GM12878 (cell line): ENCODE measurements around the gene GSG1L2. TPM values are rescaled to one million over a fixed set of nuclear protein-coding genes. Genes with fewer than 3 reads are reported as not detected.

Experiments
- ATAC-seq: fragments of 200-7000 bp; cut with Tn5 transposase; 3 replicates; pipeline ENCODE4 v1.9.1; 2020; ENCODE audit warnings: mild to moderate bottlenecking, moderate library complexity
- BruUV-seq: library from RNA; stranded (reverse); fragments of 400-500 nt; replicated peaks from 2 replicates; lab custom pipeline; 2021; lab: Mats Ljungman, UMichigan
- CTCF ChIA-PET: fragments of 300-600 bp; sonication (Branson Sonifier 250); formaldehyde crosslinking; extraction: SDS; loops from one replicate; lab custom pipeline; 2021; ENCODE audit warnings: inconsistent platforms; lab: Yijun Ruan, JAX
- POLR2A ChIA-PET: fragments of 350-600 bp; formaldehyde crosslinking; extraction: SDS; loops from one replicate; lab custom pipeline; 2021; ENCODE audit warnings: inconsistent platforms; lab: Charles Lee
- RAD21 ChIA-PET: fragments of 300-600 bp; sonication (Branson Sonifier 250); formaldehyde crosslinking; loops from one replicate; lab custom pipeline; 2023; ENCODE audit warnings: antibody characterized with exemption; ENCODE audit not compliant: unreplicated experiment; lab: Charles Lee
- SMC1A ChIA-PET: fragments of 300-600 bp; sonication (Branson Sonifier 250); formaldehyde crosslinking; loops from one replicate; lab custom pipeline; 2023; ENCODE audit not compliant: unreplicated experiment, uncharacterized antibody; lab: Charles Lee
- DNase-seq: peaks from one replicate; pipeline ENCODE4 v3.0.0-alpha.2; 2011; ENCODE audit warnings: low read depth, low spot score
- FAIRE-seq: peaks from 3 replicates; lab custom pipeline; 2011; peaks lifted over from hg19 to GRCh38; lab: Jason Lieb, UNC
- H2AFZ ChIP-seq: 2 replicates; pipeline ENCODE4 v1.6.0; 2011; ENCODE audit warnings: low read depth, low read length, control low read depth; ENCODE audit not compliant: control insufficient read depth
- H3K27ac ChIP-seq: 2 replicates; pipeline ENCODE4 v1.5.1; 2011; ENCODE audit warnings: control low read depth; ENCODE audit not compliant: control insufficient read depth, insufficient read depth
- H3K27me3 ChIP-seq, 2 experiments: replicated peaks in 1 of 2; 2 replicates each; pipeline versions ENCODE4 v1.6.0 to v1.6.1; 2011; ENCODE audit warnings: low read length in 1 of 2; ENCODE audit not compliant: control insufficient read depth in 2 of 2, insufficient read depth in 2 of 2
- H3K36me3 ChIP-seq, 2 experiments: 2 replicates each; pipeline ENCODE4 v1.5.1; 2011; ENCODE audit warnings: low read length in 1 of 2; ENCODE audit not compliant: control insufficient read depth in 2 of 2, insufficient read depth in 2 of 2
- H3K4me1 ChIP-seq: 2 replicates; pipeline ENCODE4 v1.6.1; 2011; ENCODE audit warnings: mild to moderate bottlenecking, low read length, moderate library complexity, mixed read lengths; ENCODE audit not compliant: control insufficient read depth, insufficient read depth
- H3K4me2 ChIP-seq: 2 replicates; pipeline ENCODE4 v1.6.0; 2011; ENCODE audit warnings: control low read depth; ENCODE audit not compliant: control insufficient read depth, insufficient read depth
- H3K4me3 ChIP-seq: fragments of 200-600 bp; sonication (generic); 2 replicates; pipeline ENCODE4 v1.5.1; 2016
- H3K79me2 ChIP-seq: 2 replicates; pipeline ENCODE4 v1.6.0; 2011; ENCODE audit warnings: low read length; ENCODE audit not compliant: control insufficient read depth, insufficient read depth
- H3K9ac ChIP-seq: 2 replicates; pipeline ENCODE4 v1.8.0; 2011; ENCODE audit warnings: low read length, control low read depth, mixed read lengths; ENCODE audit not compliant: control insufficient read depth, insufficient read depth
- H3K9me3 ChIP-seq: replicated peaks from 3 replicates; pipeline ENCODE4 v1.5.1; 2011; ENCODE audit warnings: mild to moderate bottlenecking, low read length; ENCODE audit not compliant: control insufficient read depth, insufficient read depth
- H4K20me1 ChIP-seq: 2 replicates; pipeline ENCODE4 v1.6.0; 2011; ENCODE audit not compliant: control insufficient read depth, insufficient read depth
- NFYB ChIP-seq: IDR thresholded peaks from 2 replicates; pipeline ENCODE4 v1.6.1; 2011; ENCODE audit warnings: low read depth, mild to moderate bottlenecking, low read length, improper control_type of control experiment, moderate library complexity; ENCODE audit not compliant: insufficient read depth
- PKNOX1 ChIP-seq: fragments of 450-650 bp; IDR thresholded peaks from 2 replicates; pipeline ENCODE4 v1.6.1; 2016; ENCODE audit warnings: mild to moderate bottlenecking
- RAD21 ChIP-seq: IDR thresholded peaks from 2 replicates; pipeline ENCODE4 v1.6.1; 2011; ENCODE audit warnings: mild to moderate bottlenecking, low read depth, low read length, moderate library complexity; ENCODE audit not compliant: insufficient read depth
- RCOR1 ChIP-seq: conservative IDR thresholded peaks from 2 replicates; pipeline ENCODE4 v1.6.1; 2012; ENCODE audit warnings: low read depth, low read length, improper control_type of control experiment
- RELA ChIP-seq: fragments of 450-650 bp; IDR thresholded peaks from 2 replicates; pipeline ENCODE4 v1.8.0; 2014; ENCODE audit warnings: borderline replicate concordance; ENCODE audit not compliant: partially characterized antibody
- SMAD1 ChIP-seq: fragments of 450-650 bp; IDR thresholded peaks from 2 replicates; pipeline ENCODE4 v1.6.1; 2018; ENCODE audit warnings: mild to moderate bottlenecking, low read depth; ENCODE audit not compliant: partially characterized antibody
- TBL1XR1 ChIP-seq: IDR thresholded peaks from 2 replicates; pipeline ENCODE4 v1.6.1; 2012; ENCODE audit warnings: low read depth, low read length, improper control_type of control experiment
- TCF7 ChIP-seq: IDR thresholded peaks from 2 replicates; pipeline ENCODE4 v1.6.1; 2014; ENCODE audit warnings: antibody characterized with exemption, borderline replicate concordance
- ZNF24 ChIP-seq: fragments of 450-650 bp; IDR thresholded peaks from 2 replicates; pipeline ENCODE4 v1.6.1; 2017; ENCODE audit warnings: antibody characterized with exemption, mild to moderate bottlenecking
- WGBS: methylation state at CpG from one replicate; pipeline ENCODE4 v1.1.6; 2016; ENCODE audit warnings: low lambda C conversion rate; ENCODE audit not compliant: insufficient replicate concordance, insufficient coverage; ENCODE audit errors: missing lambda C conversion rate; 5-methylcytosine and 5-hydroxymethylcytosine counted together
- in situ Hi-C: fragments of 300-500 bp; cut with MboI; formaldehyde crosslinking; loops from 9 replicates; pipeline ENCODE4 v1.14.3; 2018; ENCODE audit warnings: mixed read lengths
- intact Hi-C: fragments of 100-400 bp; cut with micrococcal nuclease; formaldehyde crosslinking; loops from one replicate; pipeline ENCODE4 v1.14.2; 2022; ENCODE audit not compliant: unreplicated experiment
- polyA plus RNA-seq, 11 experiments: library from polyadenylated mRNA; depleted of rRNA in 4 of 11; unstranded in 6 of 11; stranded (reverse) in 5 of 11; fragments of >200 nt; fragmentation: Nextera tagmentation in 4 of 11; fragmentation: Illumina TruSeq in 1 of 11; extraction: Ambion mirVana in 4 of 11; extraction: Trizol in 1 of 11; gene quantifications; 1 replicate in 1 of 11; 2 replicates in 10 of 11; pipeline versions ENCODE4 v1.2.1 to v1.2.3, GENCODE V29; 2011 to 2016; ENCODE audit warnings: inconsistent platforms in 2 of 11, missing spikeins in 2 of 11, low read depth in 1 of 11
- total RNA-seq, 4 experiments: library from RNA; depleted of rRNA in 3 of 4; stranded (reverse); fragments of >200 nt in 3 of 4; fragmentation: Illumina TruSeq in 1 of 4; extraction: Trizol in 1 of 4; gene quantifications; 2 replicates each; pipeline versions ENCODE4 v1.2.1 to v1.2.3, GENCODE V29; 2013 to 2021

Gene GSG1L2
- total and polyA plus RNA-seq, 10 of the 15 experiments (the other 5 are each of a cell fraction or from before 2014, with no cell fraction given): not detected

GRCh38 chr17:9829343-9829742 is 7.5 kb upstream of the GSG1L2 start:
- no TSS peak for BruUV-seq
- ChIA-PET POLR2A (no interaction called here), CTCF (no interaction called here), RAD21 (no interaction called here), SMC1A (no interaction called here)
- Histone ChIP-seq H3K4me1 (no peaks in the 10 kb centered on the region), H3K9ac (no peak overlapping the region), H3K27me3 (peaks cover 0 to 2% of the 10 kb centered on the region in 2 experiments; a peak in 1 of 4 replicates), H3K27ac (no peak overlapping the region), H3K9me3 (no peaks in the 10 kb centered on the region), H3K36me3 (no peaks in the 10 kb centered on the region), H3K4me3 (no peak overlapping the region), H3K4me2 (no peak overlapping the region), H2AFZ (no peak overlapping the region), H3K79me2 (no peaks in the 10 kb centered on the region), H4K20me1 (no peaks in the 10 kb centered on the region)
- 0% methylated on average over 2 of the region's 2 CpGs for WGBS
- FAIRE-seq (no peak), DNase-seq (no peak), ATAC-seq (no peak)
- in situ Hi-C loops: no loop called here
- intact Hi-C loops: no loop called here
- TF ChIP-seq RCOR1: no peak
- TF ChIP-seq TCF7: no peak
- no peak for TF ChIP-seq ZNF24
- TF ChIP-seq SMAD1: no peak
- TF ChIP-seq RAD21: no peak
- no peak for TF ChIP-seq NFYB
- no peak for TF ChIP-seq TBL1XR1
- no peak for TF ChIP-seq PKNOX1
- TF ChIP-seq RELA: no peak
